NB4 (cell line): ENCODE measurements around the gene FAM8A1.

Experiments
- CTCF ChIP-seq: IDR thresholded peaks from one replicate; pipeline ENCODE4 v1.5.1; 2012; ENCODE audit warnings: low read depth, low read length
- MAX ChIP-seq: IDR thresholded peaks from 2 replicates; pipeline ENCODE4 v1.6.1; 2011; ENCODE audit warnings: low read depth, low read length

GRCh38 chr6:17628873-17629272 lies 28.8 kb downstream of the FAM8A1 start:
- no peak for TF ChIP-seq CTCF
- TF ChIP-seq MAX = no peak
